SU-DHL-6 (cell line): ENCODE measurements around the gene TLR6.

ENCODE experiments used
- H2AFZ ChIP-seq: fragments of 200-600 bp; sonication (generic); 2 replicates; pipeline ENCODE4 v1.6.1; 2014; ENCODE audit warnings: low read depth, mild to moderate bottlenecking, moderate library complexity, mixed read lengths, antibody characterized with exemption, low read length; ENCODE audit not compliant: severe bottlenecking
- H3F3A ChIP-seq: fragments of 200-600 bp; shearing (Covaris generic); 2 replicates; pipeline ENCODE4 v1.6.0; 2016; ENCODE audit warnings: antibody characterized with exemption, mild to moderate bottlenecking; ENCODE audit not compliant: insufficient read depth
- H3K27ac ChIP-seq: fragments of 200-600 bp; sonication (generic); 2 replicates; pipeline ENCODE4 v1.5.1; 2016; ENCODE audit warnings: low read depth, mild to moderate bottlenecking, low read length, moderate library complexity, mixed read lengths
- H3K27me3 ChIP-seq: fragments of 200-600 bp; sonication (generic), shearing (Covaris generic); 2 replicates; pipeline ENCODE4 v1.6.0; 2014; ENCODE audit warnings: mild to moderate bottlenecking, low read length
- H3K36me3 ChIP-seq: fragments of 200-600 bp; sonication (generic); 2 replicates; pipeline ENCODE4 v1.6.1; 2014; ENCODE audit warnings: mild to moderate bottlenecking, low read length, mixed read lengths
- H3K4me2 ChIP-seq: fragments of 300-600, 200-600 bp; shearing (Covaris generic), sonication (generic); 2 replicates; pipeline ENCODE4 v1.6.0; 2014; ENCODE audit warnings: low read length, low read depth, mild to moderate bottlenecking; ENCODE audit not compliant: poor library complexity, severe bottlenecking
- H3K4me3 ChIP-seq: fragments of 200-600 bp; sonication (generic); 2 replicates; pipeline ENCODE4 v1.5.1; 2014; ENCODE audit warnings: antibody characterized with exemption, low read length, mild to moderate bottlenecking, mixed read lengths; ENCODE audit not compliant: insufficient read depth, poor library complexity, severe bottlenecking
- H3K79me2 ChIP-seq: fragments of 200-600 bp; sonication (generic); 2 replicates; pipeline ENCODE4 v1.6.1; 2014; ENCODE audit warnings: mild to moderate bottlenecking, low read length, moderate library complexity; ENCODE audit not compliant: insufficient read depth
- H3K9ac ChIP-seq: fragments of 200-600 bp; sonication (generic); 2 replicates; pipeline ENCODE4 v1.7.0; 2014; ENCODE audit warnings: mild to moderate bottlenecking, low read length
- H3K9me2 ChIP-seq: fragments of 200-600 bp; sonication (generic); replicated peaks from 2 replicates; pipeline ENCODE4 v1.6.1; 2014; ENCODE audit warnings: low read length; ENCODE audit not compliant: insufficient read depth
- H3K9me3 ChIP-seq: fragments of 200-600 bp; sonication (generic); 2 replicates; pipeline ENCODE4 v1.6.1; 2014; ENCODE audit warnings: low read length, mixed read lengths; ENCODE audit not compliant: insufficient read depth
- H4K20me1 ChIP-seq: fragments of 200-600 bp; sonication (generic); 2 replicates; pipeline ENCODE4 v1.6.1; 2014; ENCODE audit warnings: low read depth, mild to moderate bottlenecking, antibody characterized with exemption, low read length, moderate library complexity, mixed read lengths
- CTCF ChIP-seq: fragments of 200-600 bp; sonication (generic); IDR thresholded peaks from one replicate; pipeline ENCODE4 v1.5.1; 2017; ENCODE audit warnings: antibody characterized with exemption, mild to moderate bottlenecking, low read length, moderate library complexity; ENCODE audit not compliant: insufficient read depth, poor library complexity, severe bottlenecking
- EZH2phosphoT487 ChIP-seq: fragments of 200-600 bp; sonication (generic), shearing (Covaris generic); conservative IDR thresholded peaks from 2 replicates; pipeline ENCODE4 v1.6.1; 2018; ENCODE audit warnings: mild to moderate bottlenecking, antibody characterized with exemption, low read length, moderate library complexity, mixed read lengths

TLR6 gene

GRCh38 chr4:38904090-38904666 lies 47.6 kb upstream of the TLR6 start:
- Histone ChIP-seq H3F3A (no peaks in the 10 kb centered on the region), H3K4me2 (no peak overlapping the region), H4K20me1 (no peaks in the 10 kb centered on the region), H3K4me3 (no peak overlapping the region), H3K9me2 (no peaks in the 10 kb centered on the region), H3K79me2 (no peaks in the 10 kb centered on the region), H3K9me3 (no peaks in the 10 kb centered on the region), H2AFZ (no peak overlapping the region), H3K9ac (no peak overlapping the region), H3K27ac (no peak overlapping the region), H3K27me3 (no peaks in the 10 kb centered on the region), H3K36me3 (no peaks in the 10 kb centered on the region)
- no peak for TF ChIP-seq EZH2phosphoT487

- no peak for TF ChIP-seq CTCF
- TF ChIP-seq EZH2phosphoT487, result no peak
- no peaks in the 10 kb centered on the region for H4K20me1 ChIP-seq
- H3K9me2 ChIP-seq, result no peaks in the 10 kb centered on the region
- H3K27me3 ChIP-seq, result no peaks in the 10 kb centered on the region
- no peak overlapping the region for H3K4me3 ChIP-seq
- H3K27ac ChIP-seq, result no peak overlapping the region
- no peak overlapping the region for H2AFZ ChIP-seq
- no peaks in the 10 kb centered on the region for H3F3A ChIP-seq
- H3K79me2 ChIP-seq, result no peaks in the 10 kb centered on the region
- H3K4me2 ChIP-seq, result no peak overlapping the region
- no peaks in the 10 kb centered on the region for H3K9me3 ChIP-seq
- H3K9ac ChIP-seq, result no peak overlapping the region
- H3K36me3 ChIP-seq, result no peaks in the 10 kb centered on the region
These were observed 46.1 kb upstream of the TLR6 start for GRCh38 chr4:38902695-38903094.

DNA sequence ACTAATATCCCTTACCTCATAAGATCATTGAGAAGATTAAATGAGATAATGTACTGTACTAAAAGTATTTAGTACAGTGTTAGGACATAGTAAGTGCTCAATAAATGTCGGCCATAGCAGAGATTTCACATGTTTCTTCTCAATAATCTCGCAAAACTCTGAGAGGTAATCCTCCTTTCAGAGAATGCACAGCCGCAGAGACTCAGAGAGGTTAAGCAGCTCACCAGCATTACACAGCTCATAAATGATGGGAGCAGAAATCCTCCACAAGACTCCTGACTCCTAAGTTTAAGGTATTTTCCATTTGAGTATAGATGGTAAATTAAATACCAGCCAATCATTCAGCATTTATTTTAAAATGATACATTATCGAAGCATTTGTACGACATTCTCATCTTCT lies 45.6 kb upstream of the TLR6 start:
- Histone ChIP-seq H2AFZ (no peak overlapping the region), H3K9me2 (no peaks in the 10 kb centered on the region), H3K9ac (no peak overlapping the region), H3K36me3 (no peaks in the 10 kb centered on the region), H3K27ac (no peak overlapping the region), H4K20me1 (no peaks in the 10 kb centered on the region), H3K4me3 (no peak overlapping the region), H3K4me2 (no peak overlapping the region), H3K9me3 (no peaks in the 10 kb centered on the region), H3K27me3 (no peaks in the 10 kb centered on the region), H3K79me2 (no peaks in the 10 kb centered on the region), H3F3A (no peaks in the 10 kb centered on the region)
- no peak for TF ChIP-seq EZH2phosphoT487
- no peak for TF ChIP-seq CTCF

DNA sequence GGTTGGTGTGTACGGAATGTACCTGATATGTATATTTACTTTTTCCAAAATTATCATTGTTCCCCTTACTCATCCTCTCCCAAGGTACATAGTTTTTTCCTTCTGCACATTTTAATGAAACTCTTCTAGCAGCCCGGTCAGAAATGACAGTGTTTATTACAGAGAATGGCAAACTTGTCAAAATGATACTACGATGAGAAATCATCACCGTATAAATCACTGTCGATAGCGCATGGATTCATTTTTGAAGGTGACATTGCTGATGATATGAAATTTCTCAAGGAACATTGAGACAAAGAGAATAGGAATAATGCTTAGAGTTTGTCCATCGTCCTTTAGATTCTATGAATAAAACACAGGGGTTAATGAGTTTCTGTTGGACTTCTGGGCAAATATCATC lies 41.6 kb upstream of the TLR6 start:
- Histone ChIP-seq H3K4me2 (no peak overlapping the region), H3K4me3 (no peak overlapping the region), H3K27ac (no peak overlapping the region), H3K9me2 (no peaks in the 10 kb centered on the region), H3K27me3 (no peaks in the 10 kb centered on the region), H3K9ac (no peak overlapping the region), H3K9me3 (no peaks in the 10 kb centered on the region), H4K20me1 (no peaks in the 10 kb centered on the region), H3F3A (no peaks in the 10 kb centered on the region), H3K36me3 (no peaks in the 10 kb centered on the region), H2AFZ (no peak overlapping the region), H3K79me2 (no peaks in the 10 kb centered on the region)
- TF ChIP-seq EZH2phosphoT487 (no peak), CTCF (no peak)
